ENCODE data around the gene IZUMO2.

IZUMO2 gene

DNA sequence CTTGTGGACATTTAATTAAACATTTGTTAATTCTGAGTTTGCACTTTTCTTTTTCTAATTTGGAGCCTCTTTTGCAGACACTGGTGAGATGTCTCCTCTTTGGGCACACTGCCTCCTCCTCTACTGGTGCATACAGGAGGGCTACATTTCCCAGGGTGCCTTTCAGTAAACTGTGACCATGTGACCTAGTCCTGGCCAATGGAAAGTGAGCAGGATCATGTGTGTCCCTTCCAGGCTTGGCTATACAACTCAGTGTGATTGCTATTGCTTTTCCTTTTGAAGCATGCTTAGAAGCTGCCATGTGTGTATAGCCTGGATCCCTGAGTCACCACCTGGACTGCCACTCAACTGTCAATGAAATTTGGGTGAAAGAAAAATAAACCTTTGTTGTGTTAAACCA is 4.5 kb downstream of the IZUMO2 start:
- in situ Hi-C loops (cut with HindIII; ENCODE audit: low pct_ligation_motif_present, low sequenced_read_pairs): no loop called here
- TF ChIP-seq, protein P1, sequence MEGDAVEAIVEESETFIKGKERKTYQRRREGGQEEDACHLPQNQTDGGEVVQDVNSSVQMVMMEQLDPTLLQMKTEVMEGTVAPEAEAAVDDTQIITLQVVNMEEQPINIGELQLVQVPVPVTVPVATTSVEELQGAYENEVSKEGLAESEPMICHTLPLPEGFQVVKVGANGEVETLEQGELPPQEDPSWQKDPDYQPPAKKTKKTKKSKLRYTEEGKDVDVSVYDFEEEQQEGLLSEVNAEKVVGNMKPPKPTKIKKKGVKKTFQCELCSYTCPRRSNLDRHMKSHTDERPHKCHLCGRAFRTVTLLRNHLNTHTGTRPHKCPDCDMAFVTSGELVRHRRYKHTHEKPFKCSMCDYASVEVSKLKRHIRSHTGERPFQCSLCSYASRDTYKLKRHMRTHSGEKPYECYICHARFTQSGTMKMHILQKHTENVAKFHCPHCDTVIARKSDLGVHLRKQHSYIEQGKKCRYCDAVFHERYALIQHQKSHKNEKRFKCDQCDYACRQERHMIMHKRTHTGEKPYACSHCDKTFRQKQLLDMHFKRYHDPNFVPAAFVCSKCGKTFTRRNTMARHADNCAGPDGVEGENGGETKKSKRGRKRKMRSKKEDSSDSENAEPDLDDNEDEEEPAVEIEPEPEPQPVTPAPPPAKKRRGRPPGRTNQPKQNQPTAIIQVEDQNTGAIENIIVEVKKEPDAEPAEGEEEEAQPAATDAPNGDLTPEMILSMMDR (IDR thresholded peaks at IDR 0.05; ENCODE audit: low read depth, low read length, missing control alignments): no peak
- H3K27me3 ChIP-seq (replicated peaks): no peaks in the 10 kb centered on the region
- no peak overlapping the region for H3K4me3 ChIP-seq (ENCODE audit: low read depth, low read length)
- H3K36me3 ChIP-seq (replicated peaks): no peaks in the 10 kb centered on the region
- no peak overlapping the region for H3K27ac ChIP-seq
- DNase-seq: no peak

DNA sequence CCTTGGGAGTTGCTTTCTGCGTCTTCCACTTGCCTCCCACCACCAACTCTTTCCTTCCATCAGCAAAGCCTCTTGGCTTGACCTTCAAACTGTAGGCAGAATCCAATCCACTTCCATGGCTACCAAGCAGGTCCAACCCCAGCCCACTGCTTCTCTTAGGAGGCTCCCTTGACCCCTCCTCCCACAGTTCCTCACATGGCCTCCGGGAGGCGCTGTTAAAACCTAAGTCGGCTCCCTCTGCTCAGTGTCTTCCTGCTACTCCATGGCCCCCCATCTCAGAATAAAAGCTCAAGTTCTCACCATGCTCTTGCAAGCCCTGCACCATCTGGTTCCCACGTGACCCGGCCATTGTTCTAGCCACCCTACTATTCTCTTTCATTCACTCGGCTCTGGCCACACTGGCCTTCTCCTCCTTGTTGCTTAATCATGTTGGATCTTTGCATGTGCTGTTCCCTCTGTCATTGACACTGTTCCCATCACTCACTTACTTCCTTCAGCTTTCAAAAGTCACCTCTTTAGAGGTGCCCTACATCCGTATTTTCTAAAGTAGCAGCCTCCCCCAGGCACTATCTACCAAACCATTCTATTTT is 7.5 kb downstream of the IZUMO2 start:
- no peak for DNase-seq
- no peak overlapping the region for H3K27ac ChIP-seq
- TF ChIP-seq, protein P1 (IDR thresholded peaks at IDR 0.05; ENCODE audit: low read depth, low read length, missing control alignments): peak; percentile 29
- in situ Hi-C loops (cut with HindIII; ENCODE audit: low pct_ligation_motif_present, low sequenced_read_pairs): no loop called here
- no peaks in the 10 kb centered on the region for H3K36me3 ChIP-seq (replicated peaks)
- H3K4me3 ChIP-seq (ENCODE audit: low read depth, low read length): no peak overlapping the region
- H3K27me3 ChIP-seq (replicated peaks): no peaks in the 10 kb centered on the region

DNA sequence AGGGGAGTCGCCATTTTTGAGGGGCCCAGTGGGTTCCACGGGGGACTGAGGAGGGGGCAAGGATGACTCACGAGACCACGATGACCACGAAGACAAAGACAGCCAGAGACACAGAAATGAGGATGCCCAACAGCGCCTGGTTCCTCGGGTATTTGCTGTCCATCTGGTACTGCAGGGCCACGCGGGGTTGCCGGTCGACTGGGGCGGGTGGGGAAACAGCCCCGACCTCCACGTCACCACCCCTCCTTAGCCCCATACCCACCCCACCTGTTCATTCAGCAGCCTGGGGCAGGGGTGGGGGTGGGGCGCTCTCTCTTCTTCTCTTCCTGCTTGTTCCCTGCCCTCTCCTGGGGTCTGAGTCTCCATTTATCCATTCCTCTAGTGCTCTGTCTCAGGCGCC is 8.6 kb downstream of the IZUMO2 start:
- in situ Hi-C loops (cut with HindIII; ENCODE audit: low pct_ligation_motif_present, low sequenced_read_pairs): no loop called here
- Histone ChIP-seq H3K4me3 (ENCODE audit: low read depth, low read length) (no peak overlapping the region), H3K27me3 (replicated peaks) (no peaks in the 10 kb centered on the region), H3K36me3 (replicated peaks) (no peaks in the 10 kb centered on the region), H3K27ac (no peak overlapping the region)
- no peak for DNase-seq
- TF ChIP-seq, protein P1 (IDR thresholded peaks at IDR 0.05; ENCODE audit: low read depth, low read length, missing control alignments): no peak

DNA sequence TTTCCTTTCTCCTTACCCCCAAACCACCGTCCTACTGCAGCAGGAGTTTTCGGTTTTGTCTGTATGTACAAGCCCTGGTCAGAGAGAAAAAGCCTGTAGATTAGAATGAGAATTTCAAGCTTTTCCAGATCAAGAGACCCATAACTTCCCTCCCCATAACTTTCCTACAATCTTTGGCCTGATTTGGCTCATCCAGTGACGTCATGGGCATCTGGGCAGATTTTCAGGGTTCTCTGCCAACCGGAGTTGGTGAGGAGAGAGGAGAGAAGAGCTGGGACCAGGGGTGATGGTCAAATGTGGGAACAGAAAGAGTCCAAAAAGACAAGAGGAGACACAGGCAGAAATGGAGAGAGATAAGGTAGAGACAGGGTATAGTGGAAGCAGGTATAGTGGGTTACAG is 10.5 kb downstream of the IZUMO2 start:
- H3K27me3 ChIP-seq (replicated peaks): no peaks in the 10 kb centered on the region
- no peak for DNase-seq
- no peaks in the 10 kb centered on the region for H3K36me3 ChIP-seq (replicated peaks)
- TF ChIP-seq, protein P1 (IDR thresholded peaks at IDR 0.05; ENCODE audit: low read depth, low read length, missing control alignments): no peak
- H3K4me3 ChIP-seq (ENCODE audit: low read depth, low read length): no peak overlapping the region
- no peak overlapping the region for H3K27ac ChIP-seq
- in situ Hi-C loops (cut with HindIII; ENCODE audit: low pct_ligation_motif_present, low sequenced_read_pairs): no loop called here

DNA sequence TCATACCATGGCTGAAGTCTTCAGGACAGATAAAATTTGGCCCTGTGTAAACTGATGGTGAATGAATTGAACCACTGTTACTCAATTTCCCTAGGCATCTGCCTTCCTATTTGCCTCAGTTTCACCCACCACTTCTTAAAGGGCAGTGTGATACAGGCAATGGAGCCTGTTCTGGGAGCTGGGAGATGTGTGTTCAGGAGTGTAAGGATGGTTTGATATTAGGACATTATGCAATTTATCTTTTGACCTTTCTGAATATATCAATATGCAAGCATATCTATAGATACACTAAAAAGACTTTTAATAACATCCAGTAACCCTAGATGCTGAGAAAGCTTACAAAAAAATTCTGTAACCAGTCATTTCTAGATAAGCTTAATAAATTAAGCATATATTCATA is 14.6 kb downstream of the IZUMO2 start:
- TF ChIP-seq, protein P1 (IDR thresholded peaks at IDR 0.05; ENCODE audit: low read depth, low read length, missing control alignments): no peak
- in situ Hi-C loops (cut with HindIII; ENCODE audit: low pct_ligation_motif_present, low sequenced_read_pairs): no loop called here
- DNase-seq: no peak
- Histone ChIP-seq H3K4me3 (ENCODE audit: low read depth, low read length) (no peak overlapping the region), H3K36me3 (replicated peaks) (no peaks in the 10 kb centered on the region), H3K27ac (no peak overlapping the region), H3K27me3 (replicated peaks) (no peaks in the 10 kb centered on the region)
